Mammary epithelial cell (primary cell): ENCODE results near the gene COL27A1.

Experiments
- EZH2 ChIP-seq: IDR thresholded peaks from 2 replicates; pipeline ENCODE4 v1.6.1; 2012; ENCODE audit warnings: low read length, inconsistent platforms, borderline replicate concordance
- TF ChIP-seq, protein P1 (sequence below), 2 donors: IDR thresholded peaks in 1 of 2; conservative IDR thresholded peaks in 1 of 2; 2 replicates each; pipeline ENCODE4 v1.5.1; 2011 to 2012; ENCODE audit warnings: inconsistent platforms in 2 of 2, low read length in 2 of 2, mild to moderate bottlenecking in 2 of 2, control low read depth in 1 of 2, low read depth in 1 of 2; ENCODE audit not compliant: insufficient read depth in 1 of 2; ENCODE audit errors: extremely low read depth in 1 of 2

DNA sequence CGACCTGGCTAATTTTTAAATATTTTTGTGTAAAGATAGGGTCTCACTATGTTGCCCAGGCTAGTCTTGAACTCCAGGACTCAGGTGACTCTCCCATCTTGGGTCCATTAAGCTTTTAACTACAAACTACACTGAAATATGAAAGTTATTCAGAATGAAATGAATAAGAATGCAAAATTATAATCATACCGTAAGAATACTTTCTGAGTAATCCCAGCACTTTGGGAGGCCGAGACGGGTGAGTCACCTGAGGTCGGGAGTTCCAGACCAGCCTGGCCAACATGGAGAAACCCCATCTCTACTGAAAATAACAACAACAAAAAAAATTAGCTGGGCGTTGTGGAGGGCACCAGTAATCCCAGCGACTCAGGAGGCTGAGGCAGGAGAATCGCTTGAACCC, 166.4 kb downstream of the COL27A1 start:
- TF ChIP-seq, protein P1, sequence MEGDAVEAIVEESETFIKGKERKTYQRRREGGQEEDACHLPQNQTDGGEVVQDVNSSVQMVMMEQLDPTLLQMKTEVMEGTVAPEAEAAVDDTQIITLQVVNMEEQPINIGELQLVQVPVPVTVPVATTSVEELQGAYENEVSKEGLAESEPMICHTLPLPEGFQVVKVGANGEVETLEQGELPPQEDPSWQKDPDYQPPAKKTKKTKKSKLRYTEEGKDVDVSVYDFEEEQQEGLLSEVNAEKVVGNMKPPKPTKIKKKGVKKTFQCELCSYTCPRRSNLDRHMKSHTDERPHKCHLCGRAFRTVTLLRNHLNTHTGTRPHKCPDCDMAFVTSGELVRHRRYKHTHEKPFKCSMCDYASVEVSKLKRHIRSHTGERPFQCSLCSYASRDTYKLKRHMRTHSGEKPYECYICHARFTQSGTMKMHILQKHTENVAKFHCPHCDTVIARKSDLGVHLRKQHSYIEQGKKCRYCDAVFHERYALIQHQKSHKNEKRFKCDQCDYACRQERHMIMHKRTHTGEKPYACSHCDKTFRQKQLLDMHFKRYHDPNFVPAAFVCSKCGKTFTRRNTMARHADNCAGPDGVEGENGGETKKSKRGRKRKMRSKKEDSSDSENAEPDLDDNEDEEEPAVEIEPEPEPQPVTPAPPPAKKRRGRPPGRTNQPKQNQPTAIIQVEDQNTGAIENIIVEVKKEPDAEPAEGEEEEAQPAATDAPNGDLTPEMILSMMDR (conservative IDR thresholded peaks at IDR 0.05 in 1 of 2, IDR thresholded peaks at IDR 0.05 in 1 of 2; ENCODE audit: extremely low read depth in 1 of 2, insufficient read depth in 1 of 2, low read depth in 1 of 2, low read length in 2 of 2): no peak
- TF ChIP-seq EZH2: no peak
